Measurements from ENCODE around the gene HS6ST2.

- TF ChIP-seq CTCF (IDR thresholded peaks at IDR 0.05): no peak
- TF ChIP-seq EP300 (IDR thresholded peaks at IDR 0.05): no peak
- no peak for TF ChIP-seq POLR2A (IDR thresholded peaks at IDR 0.05)
These were observed 285.1 kb downstream of the HS6ST2 start for GRCh38 chrX:132673331-132673730.
